ENCODE data around the gene MCM6.
A peak's percentile ranks its signal among the peaks of the same experiment; 100 is the strongest.
"Not testable (repeated sequence)": the region's sequence is repeated elsewhere in the genome, so short reads cannot be mapped to it uniquely, and the experiment has no call there.

MCM6 gene

GRCh38 chr2:135825131-135825530, 51.1 kb downstream of the MCM6 start:
- H3K9me3 ChIP-seq (ENCODE audit: control insufficient read depth, insufficient read depth, low read length) = no peaks in the 10 kb centered on the region
- H3K27ac ChIP-seq (ENCODE audit: low read length) = no peak overlapping the region
- H3K36me3 ChIP-seq (ENCODE audit: control insufficient read depth, insufficient read depth, low read length) = no peaks in the 10 kb centered on the region
- no peaks in the 10 kb centered on the region for H3K4me1 ChIP-seq (ENCODE audit: control insufficient read depth, insufficient read depth, low read length)
- H3K27me3 ChIP-seq (ENCODE audit: control insufficient read depth, insufficient read depth, low read length) = no peaks in the 10 kb centered on the region
- no peak for DNase-seq (ENCODE audit: low read depth, low spot score)
- no peak overlapping the region for H3K4me3 ChIP-seq (ENCODE audit: low read length)
- no CpG with 5 or more reads among the region's 9 CpGs for WGBS (ENCODE audit: insufficient coverage, insufficient read length)

GRCh38 chr2:135822855-135823254, 53.4 kb downstream of the MCM6 start:
- no CpG with 5 or more reads among the region's 1 CpG for WGBS (ENCODE audit: insufficient coverage, insufficient read length)

GRCh38 chr2:135821190-135821589, 55.1 kb downstream of the MCM6 start:
- no peak for DNase-seq (ENCODE audit: low read depth, low spot score)
- H3K4me3 ChIP-seq (ENCODE audit: low read length) = no peak overlapping the region
- H3K27me3 ChIP-seq (ENCODE audit: control insufficient read depth, insufficient read depth, low read length) = no peaks in the 10 kb centered on the region; the same call in 1 of the 2 replicates
- no CpG with 5 or more reads among the region's 2 CpGs for WGBS (ENCODE audit: insufficient coverage, insufficient read length)
- no peak overlapping the region for H3K27ac ChIP-seq (ENCODE audit: low read length)
- H3K9me3 ChIP-seq (ENCODE audit: control insufficient read depth, insufficient read depth, low read length) = no peaks in the 10 kb centered on the region
- no peaks in the 10 kb centered on the region for H3K36me3 ChIP-seq (ENCODE audit: control insufficient read depth, insufficient read depth, low read length)
- no peaks in the 10 kb centered on the region for H3K4me1 ChIP-seq (ENCODE audit: control insufficient read depth, insufficient read depth, low read length)

More at GRCh38 chr2:135822855-135823254, 53.4 kb downstream of the MCM6 start:
- Histone ChIP-seq H3K27ac (ENCODE audit: low read length) (no peak overlapping the region), H3K4me3 (ENCODE audit: low read length) (no peak overlapping the region), H3K4me1 (ENCODE audit: control insufficient read depth, insufficient read depth, low read length) (no peaks in the 10 kb centered on the region), H3K9me3 (ENCODE audit: control insufficient read depth, insufficient read depth, low read length) (no peaks in the 10 kb centered on the region), H3K27me3 (ENCODE audit: control insufficient read depth, insufficient read depth, low read length) (no peaks in the 10 kb centered on the region), H3K36me3 (ENCODE audit: control insufficient read depth, insufficient read depth, low read length) (no peaks in the 10 kb centered on the region)
- no peak for DNase-seq (ENCODE audit: low read depth, low spot score)

- DNase-seq (ENCODE audit: low read depth, low spot score) = no peak
- no peaks in the 10 kb centered on the region; the same call in 1 of the 2 replicates for H3K27me3 ChIP-seq (ENCODE audit: control insufficient read depth, insufficient read depth, low read length)
- no peak overlapping the region for H3K27ac ChIP-seq (ENCODE audit: low read length)
- H3K36me3 ChIP-seq (ENCODE audit: control insufficient read depth, insufficient read depth, low read length) = no peaks in the 10 kb centered on the region
- WGBS (ENCODE audit: insufficient coverage, insufficient read length) = no CpG with 5 or more reads among the region's 9 CpGs
- no peaks in the 10 kb centered on the region for H3K9me3 ChIP-seq (ENCODE audit: control insufficient read depth, insufficient read depth, low read length)
- H3K4me3 ChIP-seq (ENCODE audit: low read length) = no peak overlapping the region
- no peaks in the 10 kb centered on the region for H3K4me1 ChIP-seq (ENCODE audit: control insufficient read depth, insufficient read depth, low read length)
These were observed 56.1 kb downstream of the MCM6 start for GRCh38 chr2:135820003-135820618.

- no peaks in the 10 kb centered on the region for H3K36me3 ChIP-seq (ENCODE audit: control insufficient read depth, insufficient read depth, low read length)
- no peak overlapping the region for H3K4me3 ChIP-seq (ENCODE audit: low read length)
- no peaks in the 10 kb centered on the region; the same call in 1 of the 2 replicates for H3K27me3 ChIP-seq (ENCODE audit: control insufficient read depth, insufficient read depth, low read length)
- H3K4me1 ChIP-seq (ENCODE audit: control insufficient read depth, insufficient read depth, low read length) = no peaks in the 10 kb centered on the region
- H3K9me3 ChIP-seq (ENCODE audit: control insufficient read depth, insufficient read depth, low read length) = no peaks in the 10 kb centered on the region
- no CpG with 5 or more reads among the region's 8 CpGs for WGBS (ENCODE audit: insufficient coverage, insufficient read length)
- no peak overlapping the region for H3K27ac ChIP-seq (ENCODE audit: low read length)
- DNase-seq (ENCODE audit: low read depth, low spot score) = peak; percentile 33
These were observed 57.2 kb downstream of the MCM6 start for GRCh38 chr2:135818937-135819610.

- Histone ChIP-seq H3K9me3 (ENCODE audit: control insufficient read depth, insufficient read depth, low read length) (no peaks in the 10 kb centered on the region), H3K4me3 (ENCODE audit: low read length) (no peak overlapping the region), H3K27ac (ENCODE audit: low read length) (no peak overlapping the region), H3K4me1 (ENCODE audit: control insufficient read depth, insufficient read depth, low read length) (no peaks in the 10 kb centered on the region), H3K36me3 (ENCODE audit: control insufficient read depth, insufficient read depth, low read length) (no peaks in the 10 kb centered on the region), H3K27me3 (ENCODE audit: control insufficient read depth, insufficient read depth, low read length) (no peaks in the 10 kb centered on the region; the same call in 1 of the 2 replicates)
- no CpG with 5 or more reads among the region's 4 CpGs for WGBS (ENCODE audit: insufficient coverage, insufficient read length)
- DNase-seq (ENCODE audit: low read depth, low spot score) = no peak
These were observed 58.3 kb downstream of the MCM6 start for GRCh38 chr2:135817951-135818350.

- no peak for DNase-seq (ENCODE audit: low read depth, low spot score)
- no peaks in the 10 kb centered on the region; the same call in 1 of the 2 replicates for H3K27me3 ChIP-seq (ENCODE audit: control insufficient read depth, insufficient read depth, low read length)
- no CpG with 5 or more reads among the region's 18 CpGs for WGBS (ENCODE audit: insufficient coverage, insufficient read length)
- H3K4me3 ChIP-seq (ENCODE audit: low read length) = no peak overlapping the region
- no peaks in the 10 kb centered on the region for H3K36me3 ChIP-seq (ENCODE audit: control insufficient read depth, insufficient read depth, low read length)
- no peaks in the 10 kb centered on the region for H3K4me1 ChIP-seq (ENCODE audit: control insufficient read depth, insufficient read depth, low read length)
- no peak overlapping the region for H3K27ac ChIP-seq (ENCODE audit: low read length)
- no peaks in the 10 kb centered on the region for H3K9me3 ChIP-seq (ENCODE audit: control insufficient read depth, insufficient read depth, low read length)
These were observed 58.8 kb downstream of the MCM6 start for GRCh38 chr2:135817466-135817865.

- H3K36me3 ChIP-seq (ENCODE audit: control insufficient read depth, insufficient read depth, low read length) = no peaks in the 10 kb centered on the region
- no peak for DNase-seq (ENCODE audit: low read depth, low spot score)
- no peaks in the 10 kb centered on the region; the same call in 1 of the 2 replicates for H3K27me3 ChIP-seq (ENCODE audit: control insufficient read depth, insufficient read depth, low read length)
- no CpG with 5 or more reads among the region's 3 CpGs for WGBS (ENCODE audit: insufficient coverage, insufficient read length)
- H3K4me3 ChIP-seq (ENCODE audit: low read length) = no peak overlapping the region
- H3K4me1 ChIP-seq (ENCODE audit: control insufficient read depth, insufficient read depth, low read length) = no peaks in the 10 kb centered on the region
- no peak overlapping the region for H3K27ac ChIP-seq (ENCODE audit: low read length)
- no peaks in the 10 kb centered on the region for H3K9me3 ChIP-seq (ENCODE audit: control insufficient read depth, insufficient read depth, low read length)
These were observed 61.0 kb downstream of the MCM6 start for GRCh38 chr2:135815269-135815668.

- no peak overlapping the region for H3K4me3 ChIP-seq (ENCODE audit: low read length)
- H3K27ac ChIP-seq (ENCODE audit: low read length) = no peak overlapping the region
- no peaks in the 10 kb centered on the region for H3K4me1 ChIP-seq (ENCODE audit: control insufficient read depth, insufficient read depth, low read length)
- no peak for DNase-seq (ENCODE audit: low read depth, low spot score)
- no peaks in the 10 kb centered on the region for H3K9me3 ChIP-seq (ENCODE audit: control insufficient read depth, insufficient read depth, low read length)
- WGBS (ENCODE audit: insufficient coverage, insufficient read length) = no CpG with 5 or more reads among the region's 2 CpGs
- H3K27me3 ChIP-seq (ENCODE audit: control insufficient read depth, insufficient read depth, low read length) = no peaks in the 10 kb centered on the region; the same call in 1 of the 2 replicates
- H3K36me3 ChIP-seq (ENCODE audit: control insufficient read depth, insufficient read depth, low read length) = no peaks in the 10 kb centered on the region
These were observed 63.2 kb downstream of the MCM6 start for GRCh38 chr2:135812907-135813511.

GRCh38 chr2:135807874-135808273, 68.4 kb downstream of the MCM6 start:
- H3K27ac ChIP-seq (ENCODE audit: low read length); H3K9me3 ChIP-seq (ENCODE audit: control insufficient read depth, insufficient read depth, low read length); H3K27me3 ChIP-seq (ENCODE audit: control insufficient read depth, insufficient read depth, low read length); H3K4me3 ChIP-seq (ENCODE audit: low read length); H3K4me1 ChIP-seq (ENCODE audit: control insufficient read depth, insufficient read depth, low read length); H3K36me3 ChIP-seq (ENCODE audit: control insufficient read depth, insufficient read depth, low read length); DNase-seq (ENCODE audit: low read depth, low spot score): not testable (repeated sequence)
- WGBS (ENCODE audit: insufficient coverage, insufficient read length) = no CpG with 5 or more reads among the region's 3 CpGs
